Naive thymus-derived CD4-positive, alpha-beta T cell (primary cell): Measurements from ENCODE around the gene ADGRL1. TPM values are rescaled to one million over a fixed set of nuclear protein-coding genes. Genes with fewer than 3 reads are reported as not detected.
"Not testable (repeated sequence)": the region's sequence is repeated elsewhere in the genome, so short reads cannot be mapped to it uniquely, and the experiment has no call there.

ENCODE experiments used
- ATAC-seq: fragments of 150-1000 bp; cut with Tn5 transposase; 2 replicates; pipeline ENCODE4 v1.10.0; 2021; ENCODE audit warnings: mild to moderate bottlenecking, moderate library complexity
- CTCF ChIA-PET: fragments of 350-600 bp; sonication (Branson Sonifier 250); formaldehyde crosslinking; loops from one replicate; lab custom pipeline; 2021; ENCODE audit warnings: antibody characterized with exemption; lab: Charles Lee
- POLR2A ChIA-PET: fragments of 350-600 bp; sonication (Branson Sonifier 250); formaldehyde crosslinking; loops from one replicate; lab custom pipeline; 2021; ENCODE audit warnings: antibody characterized with exemption, inconsistent platforms; lab: Charles Lee
- DNase-seq, 9 donors: peaks; one replicate each; pipeline versions ENCODE4 v3.0.0 to v3.0.0-alpha.2; 2020 to 2022; ENCODE audit warnings: mixed read lengths in 1 of 9
- H3K27ac ChIP-seq: one replicate; pipeline ENCODE4 v1.7.0; 2013; ENCODE audit warnings: mild to moderate bottlenecking, low read depth, low read length, moderate library complexity
- H3K27me3 ChIP-seq, 2 donors: one replicate each; pipeline ENCODE4 v1.7.0; 2013; ENCODE audit warnings: low read length in 2 of 2, mild to moderate bottlenecking in 2 of 2, moderate library complexity in 2 of 2; ENCODE audit not compliant: control insufficient read depth in 2 of 2, insufficient read depth in 2 of 2
- H3K36me3 ChIP-seq, 3 experiments: 1 replicate in 2 of 3; 2 replicates in 1 of 3; pipeline ENCODE4 v1.7.0; 2013; ENCODE audit warnings: low read length in 3 of 3, mild to moderate bottlenecking in 3 of 3, moderate library complexity in 1 of 3; ENCODE audit not compliant: insufficient read depth in 3 of 3, control insufficient read depth in 2 of 3
- H3K4me1 ChIP-seq, 2 donors: one replicate each; pipeline ENCODE4 v1.7.0; 2013; ENCODE audit warnings: low read length in 2 of 2, mild to moderate bottlenecking in 2 of 2, moderate library complexity in 1 of 2; ENCODE audit not compliant: control insufficient read depth in 2 of 2, insufficient read depth in 2 of 2
- H3K4me3 ChIP-seq: 2 replicates; pipeline ENCODE4 v1.7.0; 2013; ENCODE audit warnings: mild to moderate bottlenecking, low read length
- H3K9me3 ChIP-seq, 3 experiments: 1 replicate in 2 of 3; 2 replicates in 1 of 3; pipeline ENCODE4 v1.7.0; 2013; ENCODE audit warnings: low read length in 3 of 3; ENCODE audit not compliant: control insufficient read depth in 2 of 3
- H3K27ac Mint-ChIP-seq, 9 donors: one replicate each; pipeline ENCODE4 v1.8.0; 2020 to 2022; ENCODE audit warnings: mixed read lengths in 9 of 9, mild to moderate bottlenecking in 8 of 9, moderate library complexity in 5 of 9, inconsistent platforms in 2 of 9
- H3K27me3 Mint-ChIP-seq, 5 donors: one replicate each; pipeline ENCODE4 v1.8.0; 2021 to 2022; ENCODE audit warnings: mixed read lengths in 5 of 5, mild to moderate bottlenecking in 1 of 5
- H3K36me3 Mint-ChIP-seq, 5 donors: one replicate each; pipeline ENCODE4 v1.8.0; 2020 to 2022; ENCODE audit warnings: mixed read lengths in 5 of 5, mild to moderate bottlenecking in 3 of 5, inconsistent platforms in 1 of 5
- H3K4me1 Mint-ChIP-seq, 7 donors: one replicate each; pipeline ENCODE4 v1.8.0; 2020 to 2022; ENCODE audit warnings: mixed read lengths in 7 of 7, mild to moderate bottlenecking in 3 of 7, inconsistent platforms in 1 of 7
- H3K4me3 Mint-ChIP-seq, 10 donors: one replicate each; pipeline ENCODE4 v1.8.0; 2020 to 2022; ENCODE audit warnings: mild to moderate bottlenecking in 10 of 10, mixed read lengths in 10 of 10, moderate library complexity in 6 of 10, inconsistent platforms in 2 of 10
- H3K9me3 Mint-ChIP-seq, 11 donors: one replicate each; pipeline ENCODE4 v1.8.0; 2020 to 2022; ENCODE audit warnings: mixed read lengths in 11 of 11, mild to moderate bottlenecking in 4 of 11, inconsistent platforms in 1 of 11, moderate library complexity in 1 of 11
- intact Hi-C, 2 donors: fragments of 100-400 bp; cut with micrococcal nuclease; formaldehyde crosslinking; loops; one replicate each; pipeline ENCODE4 v1.15.1; 2023
- polyA plus RNA-seq, 2 donors: library from polyadenylated mRNA; unstranded; fragments of 300-500 nt; fragmentation: Illumina TruSeq; gene quantifications; one replicate each; pipeline ENCODE4 v1.2.3, GENCODE V29; 2021
- total RNA-seq, 6 experiments: library from RNA in 5 of 6; stranded (reverse) in 5 of 6; gene quantifications; 1 replicate in 5 of 6; 2 replicates in 1 of 6; pipeline ENCODE4 v1.2.3 and lab custom pipeline; 2021 to 2026

ADGRL1 gene
- total and polyA plus RNA-seq, 7 experiments from 2014 or later = 0.72 to 39.4 (median 31.1) TPM

- peaks cover 0 to 6% (median 0%) of the 10 kb centered on the region in 5 donors for H3K36me3 Mint-ChIP-seq
- H3K4me1 ChIP-seq = peaks cover 23 to 38% of the 10 kb centered on the region in 2 donors
- no peak overlapping the region for H3K4me3 Mint-ChIP-seq
- peak overlapping the region in 8 of 9 donors; percentile 30 to 99 (median 95) for H3K27ac Mint-ChIP-seq
- peaks cover 0 to 8% (median 0%) of the 10 kb centered on the region in 11 donors for H3K9me3 Mint-ChIP-seq
- no peaks in the 10 kb centered on the region for H3K27me3 ChIP-seq
- no peak overlapping the region for H3K27ac ChIP-seq
- ATAC-seq = no peak
- DNase-seq = no peak
- H3K4me1 Mint-ChIP-seq = peaks cover 22 to 74% (median 51%) of the 10 kb centered on the region in 7 donors
- CTCF ChIA-PET = interaction anchor here (0.7 to 1.1 kb wide), 2 partner anchors 10 to 15 kb away, joined by 4 to 6 read pairs; no protein-coding TSS in a partner anchor
- peaks cover 0 to 8% (median 0%) of the 10 kb centered on the region in 3 experiments for H3K36me3 ChIP-seq
- POLR2A ChIA-PET = interaction anchor here (1.2 kb wide), 1 partner anchor 370 kb away, joined by 5 read pairs; no protein-coding TSS in a partner anchor
- intact Hi-C loops = loop anchor here in 1 of 2 donors (5.0 kb wide), 1 partner anchor 50 kb away; no protein-coding TSS in a partner anchor
- H3K27me3 Mint-ChIP-seq = no peaks in the 10 kb centered on the region
- no peak overlapping the region for H3K4me3 ChIP-seq
- H3K9me3 ChIP-seq = no peaks in the 10 kb centered on the region
Observed at GRCh38 chr19:14146789-14147216, 59.2 kb downstream of the ADGRL1 start.

GRCh38 chr19:14146169-14146568 lies 59.8 kb downstream of the ADGRL1 start:
- H3K4me3 Mint-ChIP-seq, H3K9me3 Mint-ChIP-seq, H3K36me3 ChIP-seq, H3K27me3 Mint-ChIP-seq, H3K9me3 ChIP-seq, H3K4me3 ChIP-seq, H3K36me3 Mint-ChIP-seq, H3K27me3 ChIP-seq, ATAC-seq, DNase-seq, H3K27ac ChIP-seq: not testable (repeated sequence)
- CTCF ChIA-PET = interaction anchor here (0.7 to 1.5 kb wide), 3 partner anchors 9 to 54 kb away, joined by 3 to 8 read pairs (median 6); partner anchors contain the start of gene ASF1B
- Mint-ChIP-seq H3K27ac (peak overlapping the region; percentile 46 to 99 (median 76)), H3K4me1 (peaks cover 22 to 73% (median 54%) of the 10 kb centered on the region in 7 donors)
- H3K4me1 ChIP-seq = peaks cover 23 to 42% of the 10 kb centered on the region in 2 donors
- POLR2A ChIA-PET = interaction anchor here (0.6 to 1.2 kb wide), 4 partner anchors 10 to 386 kb away, joined by 3 to 5 read pairs (median 3); partner anchors contain the start of gene ASF1B
- intact Hi-C loops = loop anchor here in 1 of 2 donors (5.0 kb wide), 1 partner anchor 51 kb away; no protein-coding TSS in a partner anchor

- DNase-seq = no peak
- POLR2A ChIA-PET = interaction anchor here (0.8 to 1.2 kb wide), 2 partner anchors 198 to 371 kb away, joined by 3 to 5 read pairs; no protein-coding TSS in a partner anchor
- ATAC-seq = no peak
- Histone ChIP-seq H3K27me3 (no peaks in the 10 kb centered on the region), H3K4me3 (no peak overlapping the region), H3K27ac (no peak overlapping the region), H3K4me1 (peaks cover 21 to 42% of the 10 kb centered on the region in 2 donors), H3K9me3 (no peaks in the 10 kb centered on the region), H3K36me3 (peaks cover 0 to 3% (median 0%) of the 10 kb centered on the region in 3 experiments)
- Mint-ChIP-seq H3K4me1 (peaks cover 22 to 74% (median 58%) of the 10 kb centered on the region in 7 donors), H3K27me3 (no peaks in the 10 kb centered on the region), H3K9me3 (peaks cover 0 to 8% (median 0%) of the 10 kb centered on the region in 11 donors), H3K27ac (peak overlapping the region in 8 of 9 donors; percentile 0 to 99 (median 82)), H3K36me3 (peaks cover 0 to 3% (median 0%) of the 10 kb centered on the region in 5 donors), H3K4me3 (peak overlapping the region in 1 of 10 donors; percentile 10)
- intact Hi-C loops = loop anchor here in 1 of 2 donors (5.0 kb wide), 1 partner anchor 52 kb away; no protein-coding TSS in a partner anchor
- CTCF ChIA-PET = interaction anchor here (0.5 to 1.5 kb wide), 3 partner anchors 9 to 55 kb away, joined by 3 to 8 read pairs (median 3); partner anchors contain the start of gene ASF1B
Observed at GRCh38 chr19:14145381-14145780, 60.6 kb downstream of the ADGRL1 start.

DNA sequence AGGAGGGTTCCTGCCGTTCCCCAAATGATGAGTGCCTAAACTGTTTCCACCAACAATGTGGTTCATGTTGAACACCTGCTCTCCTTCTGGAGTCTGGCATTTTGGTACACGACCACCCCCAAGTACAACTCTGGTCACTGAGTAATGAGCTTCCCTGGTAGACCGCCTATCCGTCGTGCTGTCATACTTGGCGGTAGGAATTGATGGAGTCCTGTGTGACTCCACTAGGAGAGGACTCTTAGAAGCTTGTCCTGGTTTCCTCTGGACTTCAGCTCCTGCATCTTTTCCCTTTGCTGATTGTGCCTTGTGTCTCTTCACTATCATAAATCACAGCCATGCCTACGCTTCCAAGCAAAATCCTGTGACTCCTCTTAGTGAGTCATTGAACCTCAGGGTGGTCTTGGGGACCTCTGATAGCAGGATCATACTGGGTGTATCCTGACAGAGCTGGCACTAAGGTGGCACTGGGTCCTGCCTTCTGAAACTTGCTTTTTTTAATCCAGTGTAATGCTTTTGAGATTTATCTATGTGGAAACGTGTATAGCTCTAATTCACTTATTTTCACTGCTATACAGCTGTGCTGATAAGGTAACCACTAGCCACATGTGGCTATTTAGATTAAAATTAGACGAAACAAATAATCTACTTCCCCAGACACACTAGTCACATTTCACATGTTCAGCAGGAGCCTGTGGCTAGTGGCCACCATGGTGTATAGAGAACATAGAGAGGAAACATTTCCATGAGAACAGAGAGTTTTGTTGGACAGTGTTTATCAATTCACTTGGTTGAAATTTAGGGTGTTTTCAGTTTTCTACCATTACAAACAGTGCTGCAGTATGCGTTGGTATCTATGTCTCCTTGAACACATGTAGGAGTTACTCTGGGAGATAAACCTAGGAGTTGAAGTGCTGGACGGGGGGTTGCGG lies 63.4 kb downstream of the ADGRL1 start:
- peaks cover 0 to 3% (median 0%) of the 10 kb centered on the region in 3 experiments for H3K36me3 ChIP-seq
- H3K4me1 ChIP-seq = peaks cover 3 to 16% of the 10 kb centered on the region in 2 donors
- H3K36me3 Mint-ChIP-seq = peaks cover 0 to 10% (median 5%) of the 10 kb centered on the region in 5 donors
- peak overlapping the region in 5 of 10 donors; percentile 3 to 55 (median 22) for H3K4me3 Mint-ChIP-seq
- H3K27ac ChIP-seq = no peak overlapping the region
- H3K27me3 ChIP-seq = no peaks in the 10 kb centered on the region
- H3K27me3 Mint-ChIP-seq = no peaks in the 10 kb centered on the region
- ATAC-seq (no peak), DNase-seq (no peak)
- no peak overlapping the region for H3K4me3 ChIP-seq
- ChIA-PET CTCF (interaction anchor here (0.6 to 9.0 kb wide), 4 partner anchors 26 to 434 kb away, joined by 3 to 39 read pairs (median 4); no protein-coding TSS in a partner anchor), POLR2A (interaction anchor here (0.6 to 0.7 kb wide), 2 partner anchors 52 to 393 kb away, joined by 4 to 5 read pairs; no protein-coding TSS in a partner anchor)
- intact Hi-C loops = no loop called here
- H3K9me3 Mint-ChIP-seq = peaks cover 0 to 6% (median 0%) of the 10 kb centered on the region in 11 donors
- no peaks in the 10 kb centered on the region for H3K9me3 ChIP-seq
- H3K4me1 Mint-ChIP-seq = peaks cover 11 to 62% (median 48%) of the 10 kb centered on the region in 7 donors
- peak overlapping the region in 8 of 9 donors; percentile 19 to 79 (median 60) for H3K27ac Mint-ChIP-seq

GRCh38 chr19:14141041-14141440 lies 64.9 kb downstream of the ADGRL1 start:
- peaks cover 0 to 4% (median 0%) of the 10 kb centered on the region in 11 donors for H3K9me3 Mint-ChIP-seq
- H3K27me3 ChIP-seq = no peaks in the 10 kb centered on the region
- no peak overlapping the region for H3K4me3 ChIP-seq
- H3K27ac ChIP-seq = no peak overlapping the region
- peaks cover 0 to 10% (median 5%) of the 10 kb centered on the region in 5 donors for H3K36me3 Mint-ChIP-seq
- intact Hi-C loops = no loop called here
- peaks cover 0 to 3% (median 0%) of the 10 kb centered on the region in 3 experiments for H3K36me3 ChIP-seq
- ATAC-seq (no peak), DNase-seq (no peak)
- POLR2A ChIA-PET = interaction anchor here (0.6 to 3.7 kb wide), 4 partner anchors 8 to 262 kb away, joined by 3 to 19 read pairs (median 4); no protein-coding TSS in a partner anchor
- peak overlapping the region in 4 of 10 donors; percentile 10 to 42 (median 16) for H3K4me3 Mint-ChIP-seq
- no peaks in the 10 kb centered on the region for H3K27me3 Mint-ChIP-seq
- H3K9me3 ChIP-seq = no peaks in the 10 kb centered on the region
- H3K4me1 ChIP-seq = peaks cover 3 to 16% of the 10 kb centered on the region in 2 donors
- H3K27ac Mint-ChIP-seq = peak overlapping the region in 4 of 9 donors; percentile 57 to 79 (median 63)
- H3K4me1 Mint-ChIP-seq = peaks cover 11 to 60% (median 52%) of the 10 kb centered on the region in 7 donors
- CTCF ChIA-PET = interaction anchor here (0.6 to 9.0 kb wide), 5 partner anchors 9 to 261 kb away, joined by 3 to 39 read pairs (median 4); no protein-coding TSS in a partner anchor
